LoVo (cell line): ENCODE data around the gene TCFL5.
"Not testable (repeated sequence)": the region's sequence is repeated elsewhere in the genome, so short reads cannot be mapped to it uniquely, and the experiment has no call there.

ENCODE experiments used
- DNase-seq: peaks from one replicate; pipeline ENCODE4 v3.0.0-alpha.2; 2016; ENCODE audit warnings: low spot score

Gene TCFL5

DNA sequence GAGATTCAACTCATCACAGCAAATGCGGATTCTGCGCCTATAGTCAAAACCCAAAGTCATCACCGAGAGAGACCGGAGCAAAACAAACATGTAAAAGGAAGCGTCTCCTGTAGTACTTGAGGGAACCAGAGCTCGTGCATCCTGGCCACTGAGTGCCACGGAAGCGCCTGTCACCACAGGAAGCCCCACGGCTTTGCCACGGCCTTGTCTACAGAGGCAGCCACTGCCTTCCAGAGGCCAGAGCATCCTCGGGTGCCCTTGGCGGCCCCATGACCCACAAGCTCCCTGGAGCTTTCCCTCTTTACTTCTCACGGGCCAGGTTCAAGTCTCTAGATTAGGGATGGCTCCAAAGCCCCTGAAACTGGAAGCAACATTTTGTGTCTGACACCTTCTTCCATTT, 7.5 kb downstream of the TCFL5 start:
- no peak for DNase-seq

- not testable (repeated sequence) for DNase-seq
These were observed 8.3 kb downstream of the TCFL5 start for GRCh38 chr20:62853304-62853703.

DNA sequence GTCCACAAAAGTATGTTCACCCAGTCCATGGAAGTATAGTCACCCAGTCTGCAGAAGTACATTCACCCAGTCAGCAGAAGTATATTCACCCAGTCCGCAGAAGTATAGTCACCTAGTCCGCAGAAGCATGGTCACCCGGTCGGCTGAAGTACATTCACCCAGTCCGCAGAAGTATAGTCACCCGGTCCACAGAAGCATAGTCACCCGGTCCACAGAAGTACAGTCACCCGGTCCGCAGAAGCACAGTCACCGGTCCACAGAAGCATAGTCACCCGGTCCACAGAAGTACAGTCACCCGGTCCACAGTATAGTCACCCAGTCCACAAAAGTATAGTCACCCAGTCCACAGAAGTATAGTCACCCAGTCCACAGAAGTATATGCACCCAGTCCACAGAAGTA, 8.8 kb downstream of the TCFL5 start:
- no peak for DNase-seq

DNA sequence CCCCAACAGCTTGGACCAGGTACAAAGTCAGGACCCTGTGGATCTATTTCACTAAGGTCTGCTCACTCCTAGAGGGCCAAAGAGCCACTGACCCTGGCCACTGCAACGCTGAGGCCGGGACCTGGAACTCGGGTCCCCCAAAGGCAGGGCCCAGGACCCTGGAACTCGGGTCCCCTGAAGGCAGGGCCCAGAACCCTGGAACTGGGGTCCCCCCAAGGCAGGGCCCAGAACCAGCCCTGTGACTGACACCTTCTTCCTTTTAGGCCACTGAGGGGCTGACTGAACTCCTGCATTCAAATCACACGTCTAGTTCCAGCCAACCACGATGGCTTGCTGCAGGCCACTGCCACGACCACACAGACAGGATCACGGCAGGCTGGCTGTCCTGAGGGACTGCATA, 9.4 kb downstream of the TCFL5 start:
- DNase-seq = no peak

GRCh38 chr20:62850333-62850974, 11.2 kb downstream of the TCFL5 start:
- DNase-seq = no peak

DNA sequence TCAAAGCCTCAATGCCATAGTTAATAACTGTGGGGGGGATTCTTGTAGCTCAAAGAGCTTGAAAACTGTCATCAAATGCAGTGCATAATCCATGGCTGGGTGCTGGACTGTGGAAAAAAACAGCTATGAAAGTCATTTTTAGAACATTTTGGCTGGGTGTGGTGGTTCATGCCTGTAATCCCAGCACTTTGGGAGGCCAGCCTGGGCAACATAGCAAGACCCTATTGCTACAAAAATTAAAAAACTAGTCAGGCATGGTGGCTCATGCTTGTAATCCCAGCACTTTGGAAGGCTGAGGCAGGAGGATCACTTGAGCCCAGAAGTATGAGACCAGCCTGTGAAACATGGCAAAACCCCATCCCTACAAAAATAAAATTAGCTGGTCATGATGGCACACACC, 12.2 kb downstream of the TCFL5 start:
- no peak for DNase-seq

DNA sequence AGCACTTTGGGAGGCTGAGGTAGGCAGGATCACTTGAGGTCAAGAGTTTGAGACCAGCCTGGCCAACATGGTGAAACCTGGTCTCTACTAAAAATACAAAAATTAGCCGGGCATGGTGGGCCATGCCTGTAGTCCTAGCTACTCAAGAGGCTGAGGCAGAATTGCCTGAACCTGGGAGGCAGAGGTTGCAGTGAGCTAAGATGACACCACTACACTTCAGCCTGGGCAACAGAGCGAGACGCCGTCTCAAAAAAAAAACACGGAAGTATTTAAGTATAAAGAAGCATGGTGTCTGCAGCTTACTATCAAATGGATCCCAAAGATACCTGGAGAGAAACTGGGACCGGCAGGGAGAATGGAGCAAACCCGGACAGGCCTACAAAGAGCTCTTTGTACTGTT, 12.7 kb downstream of the TCFL5 start:
- not testable (repeated sequence) for DNase-seq

DNA sequence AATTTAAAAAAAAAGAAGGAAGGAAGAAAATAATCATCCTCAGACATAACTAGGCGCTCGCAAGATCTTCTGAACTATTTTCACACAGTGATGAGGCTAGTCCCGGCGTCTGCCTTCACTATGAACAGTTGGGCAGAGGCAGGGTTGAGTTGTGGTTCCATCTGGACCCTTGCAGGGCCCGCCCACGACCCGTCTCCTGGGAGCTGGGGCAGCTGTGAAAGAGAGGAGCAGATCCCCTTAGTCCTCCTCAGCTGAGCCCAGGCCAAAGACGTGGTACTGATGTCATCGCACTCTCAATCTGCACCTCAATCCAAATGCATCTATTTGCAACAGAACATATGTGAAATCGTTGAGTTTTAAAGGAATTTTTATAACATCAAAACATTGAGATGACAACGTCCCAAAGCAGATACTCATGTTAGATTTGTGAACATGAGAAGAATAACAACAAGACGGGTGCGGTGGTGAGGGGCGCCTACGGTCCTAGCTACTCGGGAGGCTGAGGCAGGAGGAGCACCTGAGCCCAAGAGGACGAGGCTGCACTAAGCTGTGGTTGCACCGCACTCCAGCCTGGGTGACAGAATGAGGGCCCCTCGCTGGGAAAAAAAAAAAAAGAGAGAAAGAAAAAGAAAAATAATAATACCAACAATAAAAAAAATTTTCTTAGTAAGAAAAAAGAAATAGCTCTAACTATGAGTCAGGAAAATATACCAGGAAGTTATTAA, 15.3 kb downstream of the TCFL5 start:
- DNase-seq = no peak

- no peak for DNase-seq
These were observed 16.0 kb downstream of the TCFL5 start for GRCh38 chr20:62845416-62846160.

GRCh38 chr20:62844182-62844581, 17.4 kb downstream of the TCFL5 start:
- no peak for DNase-seq

- no peak for DNase-seq
These were observed 18.0 kb downstream of the TCFL5 start for GRCh38 chr20:62843656-62844055.

DNA sequence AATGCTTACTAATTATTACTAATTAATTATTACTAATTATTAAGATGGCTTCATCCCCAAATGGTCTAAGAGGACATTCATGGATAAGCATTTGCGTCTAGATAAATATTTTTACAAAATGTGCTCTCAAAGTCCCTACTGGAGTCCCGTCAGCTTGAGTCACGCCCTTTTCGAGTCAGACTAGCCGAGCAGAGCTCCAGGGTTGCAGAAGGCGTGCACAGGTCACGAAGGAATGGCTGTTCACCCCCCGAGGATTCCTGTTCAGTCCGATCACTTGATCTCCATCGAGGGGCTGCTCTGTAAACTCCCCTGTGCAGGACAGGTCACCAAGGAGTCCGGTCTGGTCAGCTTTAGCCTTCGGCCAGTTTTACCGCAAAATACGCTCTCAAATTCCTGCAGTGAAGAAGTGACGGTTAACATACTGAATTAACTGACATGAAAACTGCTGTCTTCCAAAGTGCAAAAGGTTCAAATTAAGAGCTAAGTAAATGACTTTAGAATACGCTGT, 19.9 kb downstream of the TCFL5 start:
- DNase-seq = no peak

DNA sequence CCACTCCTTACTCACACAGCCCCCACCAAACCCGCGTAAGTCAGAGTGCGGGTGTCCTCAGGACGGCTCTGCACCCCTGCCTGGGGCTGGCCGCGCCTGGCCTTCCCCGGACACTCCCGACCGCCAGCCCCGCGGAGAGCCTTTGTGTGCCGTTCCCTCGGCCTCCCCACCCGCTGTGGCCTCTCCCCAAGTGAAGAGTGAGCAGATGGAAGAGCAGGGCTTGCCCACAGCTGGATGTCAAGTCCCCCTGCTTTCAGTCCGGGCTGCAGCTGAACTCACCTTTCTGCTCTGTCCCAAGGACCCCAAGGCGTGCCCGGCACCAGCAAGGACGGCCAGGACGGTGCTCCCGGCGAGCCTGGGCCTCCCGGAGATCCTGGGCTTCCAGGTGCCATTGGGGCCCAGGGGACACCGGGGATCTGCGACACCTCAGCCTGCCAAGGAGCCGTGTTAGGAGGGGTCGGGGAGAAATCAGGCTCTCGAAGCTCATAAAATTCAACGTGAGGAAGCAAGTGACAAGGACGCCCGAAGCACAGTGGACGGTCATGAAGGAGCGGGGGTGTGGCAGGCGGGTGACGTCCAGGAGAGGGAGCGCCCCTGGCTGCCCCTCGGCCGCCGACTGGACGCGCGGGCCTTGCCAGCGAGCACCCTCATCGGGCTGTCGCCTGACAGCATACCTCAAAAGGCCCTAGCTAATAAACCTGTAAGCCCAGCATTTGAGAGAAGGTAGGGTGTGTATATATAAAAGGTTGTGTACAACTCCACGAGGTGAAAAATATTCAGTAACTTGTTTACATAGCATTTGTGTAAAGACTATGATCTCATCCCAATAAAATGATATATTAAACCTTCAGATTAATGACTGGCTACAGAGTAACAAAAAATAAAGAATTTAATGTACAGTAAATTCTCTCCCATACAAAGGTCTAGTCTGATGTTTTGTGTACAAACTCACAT, 21.1 kb downstream of the TCFL5 start:
- DNase-seq = no peak

- DNase-seq = no peak
These were observed 21.8 kb downstream of the TCFL5 start for GRCh38 chr20:62839816-62840215.

GRCh38 chr20:62839261-62839660, 22.4 kb downstream of the TCFL5 start:
- no peak for DNase-seq

DNA sequence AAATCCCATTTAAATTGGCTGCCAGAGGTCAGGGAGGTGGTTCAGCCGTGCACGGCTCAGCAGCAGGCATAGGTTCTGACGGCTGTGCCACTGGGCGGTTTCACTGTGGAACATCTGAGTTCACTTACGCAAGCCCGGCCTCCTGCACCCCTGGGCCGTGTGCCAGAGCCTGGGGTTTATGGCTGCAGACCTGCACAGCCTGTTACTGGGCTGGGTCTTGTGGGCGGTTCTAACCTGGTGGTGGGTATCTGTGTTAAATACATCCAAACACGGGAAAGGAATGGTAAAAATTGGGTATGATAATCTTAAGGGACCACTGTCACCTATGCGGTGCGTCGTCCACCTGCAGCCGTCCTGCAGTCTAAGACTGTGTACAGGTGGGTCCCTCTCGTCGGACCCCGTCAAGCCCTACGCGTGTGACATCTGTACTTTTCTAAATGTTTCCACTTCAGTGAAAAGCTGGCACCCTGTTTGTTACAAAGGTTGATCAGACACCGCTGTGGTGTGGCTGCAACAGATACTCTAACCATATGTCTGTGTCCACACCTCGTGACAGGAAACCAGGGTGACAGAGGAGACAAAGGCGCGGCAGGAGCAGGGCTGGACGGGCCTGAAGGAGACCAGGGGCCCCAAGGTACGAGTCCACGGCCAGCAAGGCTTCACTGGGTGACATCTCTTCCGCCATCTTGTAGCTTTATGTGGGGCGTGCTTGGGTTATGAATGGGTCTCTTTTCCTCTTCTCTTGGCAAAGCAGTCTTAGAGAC, 23.3 kb downstream of the TCFL5 start:
- peak; percentile 76 for DNase-seq

DNA sequence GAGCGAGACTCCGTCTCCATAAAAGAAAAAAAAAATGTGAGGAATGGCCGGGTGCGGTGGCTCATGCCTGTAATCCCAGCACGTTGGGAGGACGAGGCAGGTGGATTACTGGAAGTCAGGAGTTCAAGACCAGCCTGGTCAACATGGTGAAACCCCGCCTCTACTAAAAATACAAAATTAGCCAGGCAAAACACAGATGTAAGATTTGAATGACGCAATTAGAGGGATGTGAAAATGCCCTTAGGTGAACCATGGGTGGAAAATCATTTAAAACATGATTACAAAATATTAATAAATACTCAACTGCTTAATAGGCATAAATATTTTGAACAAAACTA, 23.9 kb downstream of the TCFL5 start:
- DNase-seq = no peak

- no peak for DNase-seq
These were observed 24.6 kb downstream of the TCFL5 start for GRCh38 chr20:62836967-62837490.

GRCh38 chr20:62835931-62836861, 25.4 kb downstream of the TCFL5 start:
- no peak for DNase-seq
